Activated CD4-positive, alpha-beta memory T cell treated with anti-CD3 and anti-CD28 coated beads for 36 hours (primary cell): ENCODE data around the gene FMOD. TPM values are rescaled to one million over a fixed set of nuclear protein-coding genes. Genes with fewer than 3 reads are reported as not detected.

Source experiments
- CTCF ChIA-PET: fragments of 350-600 bp; sonication (Branson Sonifier 250); formaldehyde crosslinking; loops from one replicate; lab custom pipeline; 2021; ENCODE audit warnings: antibody characterized with exemption, inconsistent platforms; lab: Charles Lee
- POLR2A ChIA-PET: fragments of 350-600 bp; sonication (Branson Sonifier 250); formaldehyde crosslinking; loops from one replicate; lab custom pipeline; 2021; ENCODE audit warnings: antibody characterized with exemption; lab: Charles Lee
- DNase-seq: peaks from one replicate; pipeline ENCODE4 v3.0.0-alpha.2; 2020
- H3K27ac Mint-ChIP-seq: one replicate; pipeline ENCODE4 v1.8.0; 2021; ENCODE audit warnings: mixed read lengths
- H3K27me3 Mint-ChIP-seq: one replicate; pipeline ENCODE4 v1.8.0; 2021; ENCODE audit warnings: mixed read lengths
- H3K36me3 Mint-ChIP-seq: one replicate; pipeline ENCODE4 v1.8.0; 2021; ENCODE audit warnings: mixed read lengths
- H3K4me1 Mint-ChIP-seq: one replicate; pipeline ENCODE4 v1.8.0; 2021; ENCODE audit warnings: low read depth, mixed read lengths
- H3K4me3 Mint-ChIP-seq: one replicate; pipeline ENCODE4 v1.8.0; 2021; ENCODE audit warnings: mild to moderate bottlenecking, mixed read lengths
- H3K9me3 Mint-ChIP-seq: one replicate; pipeline ENCODE4 v1.8.0; 2021; ENCODE audit warnings: mixed read lengths
- intact Hi-C: fragments of 100-400 bp; cut with micrococcal nuclease; formaldehyde crosslinking; loops from one replicate; pipeline ENCODE4 v1.15.1; 2023
- total RNA-seq, 2 experiments: library from RNA; stranded (reverse); gene quantifications; one replicate each; pipeline ENCODE4 v1.2.3, GENCODE V29; 2021

The FMOD gene
- total RNA-seq, 2 experiments from 2014 or later: 0.95 to 1.9 TPM

DNA sequence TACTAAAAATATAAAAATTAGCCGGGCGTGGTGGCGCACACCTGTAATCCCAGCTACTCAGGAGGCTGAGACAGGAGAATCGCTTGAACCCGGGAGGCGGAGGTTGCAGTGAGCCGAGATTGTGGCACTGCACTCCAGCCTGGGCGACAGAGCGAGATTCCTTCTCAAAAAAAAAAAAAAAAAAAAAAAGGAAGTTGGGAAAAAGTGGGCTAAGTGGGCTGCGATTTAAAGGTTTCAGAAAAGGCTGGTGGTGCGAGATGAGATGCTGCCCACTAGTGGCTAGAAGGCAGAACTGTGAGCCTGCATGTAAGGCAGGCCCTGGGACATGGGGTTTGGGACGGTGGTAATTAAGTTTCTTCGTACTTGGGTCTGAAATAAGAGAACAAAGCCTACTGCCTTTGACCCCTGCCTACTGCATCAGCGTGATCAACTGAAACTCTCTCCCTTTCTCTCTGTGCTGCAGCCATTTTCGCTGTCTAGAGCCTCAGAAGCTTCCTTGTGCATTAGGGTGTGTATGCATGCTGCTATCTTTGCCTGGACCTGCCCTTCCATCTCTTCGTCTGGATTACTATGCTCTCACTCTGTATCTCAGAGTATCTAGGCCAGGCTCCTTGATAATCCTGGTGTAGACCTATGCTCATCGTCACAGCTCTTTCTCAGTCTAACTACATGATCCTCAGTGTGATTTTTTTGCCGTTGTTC is 12.4 kb downstream of the FMOD start:
- POLR2A ChIA-PET: interaction anchor here (1.4 to 3.0 kb wide), 2 partner anchors 66 to 71 kb away, joined by 4 to 17 read pairs; no protein-coding TSS in a partner anchor
- CTCF ChIA-PET: interaction anchor here (0.6 to 19.3 kb wide), 17 partner anchors 7 to 1110 kb away, joined by 3 to 847 read pairs (median 5); partner anchors contain the start of gene BTG2
- intact Hi-C loops: loop anchor here (1.0 to 10.0 kb wide), 3 partner anchors 32 to 304 kb away; no protein-coding TSS in a partner anchor
- H3K9me3 Mint-ChIP-seq: no peaks in the 10 kb centered on the region
- H3K27me3 Mint-ChIP-seq: peaks cover 11% of the 10 kb centered on the region
- DNase-seq: peak; percentile 74
- H3K36me3 Mint-ChIP-seq: no peaks in the 10 kb centered on the region
- H3K4me1 Mint-ChIP-seq: peaks cover 23% of the 10 kb centered on the region
- peak overlapping the region; percentile 18 for H3K27ac Mint-ChIP-seq
- no peak overlapping the region for H3K4me3 Mint-ChIP-seq

DNA sequence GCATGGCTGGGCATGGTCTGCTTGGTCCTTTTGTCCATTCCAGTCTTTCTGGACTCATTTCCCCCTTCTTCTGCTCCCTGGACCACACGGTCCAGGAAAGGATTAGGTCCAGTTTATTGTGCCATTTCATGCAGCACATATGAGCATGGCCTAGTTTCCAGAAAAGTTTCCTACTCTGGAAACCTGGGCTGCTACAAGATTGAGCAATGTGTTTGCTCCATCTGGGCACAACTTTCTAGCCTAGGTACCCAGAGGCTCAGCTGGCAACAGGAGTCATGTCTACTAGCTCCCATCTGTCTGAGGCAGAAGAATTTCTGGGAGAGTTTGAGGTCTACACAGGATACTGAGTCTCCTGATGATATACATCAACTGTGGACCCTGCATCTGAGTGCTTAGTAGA is 14.8 kb downstream of the FMOD start:
- Mint-ChIP-seq H3K4me1 (peaks cover 18% of the 10 kb centered on the region), H3K36me3 (no peaks in the 10 kb centered on the region), H3K4me3 (no peak overlapping the region), H3K27me3 (peaks cover 3% of the 10 kb centered on the region), H3K9me3 (no peaks in the 10 kb centered on the region), H3K27ac (no peak overlapping the region)
- intact Hi-C loops: loop anchor here (10.0 kb wide), 1 partner anchor 301 kb away; no protein-coding TSS in a partner anchor
- no peak for DNase-seq
- ChIA-PET POLR2A (interaction anchor here (0.7 to 2.0 kb wide), 6 partner anchors 9 to 68 kb away, joined by 3 to 6 read pairs (median 4); no protein-coding TSS in a partner anchor), CTCF (interaction anchor here (0.6 to 19.3 kb wide), 15 partner anchors 11 to 557 kb away, joined by 3 to 847 read pairs (median 4); partner anchors contain the start of gene BTG2)

DNA sequence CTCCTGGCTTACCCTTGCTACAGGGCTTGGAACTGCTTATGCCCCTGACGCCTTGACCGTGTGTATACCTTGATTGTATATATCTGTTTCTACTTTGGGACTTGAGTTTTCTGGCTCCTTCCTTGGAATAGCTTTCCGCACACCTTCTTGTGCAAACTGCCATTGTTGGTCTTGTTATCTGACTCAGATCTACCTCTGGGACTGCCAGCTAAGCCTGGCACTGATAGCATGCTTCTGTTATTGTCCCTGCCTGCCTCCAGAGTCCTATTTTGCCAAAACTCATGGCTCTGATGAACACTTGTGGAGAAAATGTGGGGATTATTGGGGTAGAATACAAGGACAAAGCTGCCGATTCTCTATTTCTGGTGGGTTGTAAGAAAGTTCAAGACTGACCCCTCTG is 15.4 kb downstream of the FMOD start:
- Mint-ChIP-seq H3K36me3 (no peaks in the 10 kb centered on the region), H3K27me3 (peaks cover 2% of the 10 kb centered on the region), H3K9me3 (no peaks in the 10 kb centered on the region), H3K4me1 (peaks cover 18% of the 10 kb centered on the region), H3K4me3 (no peak overlapping the region), H3K27ac (no peak overlapping the region)
- intact Hi-C loops: loop anchor here (10.0 kb wide), 1 partner anchor 301 kb away; no protein-coding TSS in a partner anchor
- POLR2A ChIA-PET: interaction anchor here (0.8 to 2.0 kb wide), 4 partner anchors 26 to 68 kb away, joined by 3 to 6 read pairs (median 4); no protein-coding TSS in a partner anchor
- CTCF ChIA-PET: interaction anchor here (0.8 to 19.3 kb wide), 11 partner anchors 10 to 167 kb away, joined by 3 to 847 read pairs (median 4); partner anchors contain the start of gene BTG2
- DNase-seq: no peak

DNA sequence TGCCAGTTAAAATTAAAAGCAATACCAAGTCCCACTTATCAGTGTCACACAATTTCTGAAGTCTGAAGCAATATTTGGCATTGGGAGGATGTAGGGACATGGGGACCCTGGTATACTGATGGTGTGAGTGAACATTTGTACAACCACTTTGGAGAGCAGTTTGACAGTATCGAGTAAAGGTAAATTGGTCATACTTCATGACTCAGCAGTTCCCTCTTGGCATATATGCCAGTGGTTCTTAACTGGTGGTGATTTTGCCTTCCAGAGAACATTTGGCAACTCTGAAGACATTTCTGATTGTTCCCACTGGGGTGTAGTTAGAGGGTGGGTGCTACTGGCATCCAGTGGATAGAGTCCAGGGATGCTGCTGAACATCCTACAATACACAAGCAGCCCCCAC is 19.7 kb downstream of the FMOD start:
- CTCF ChIA-PET: interaction anchor here (0.8 to 2.3 kb wide), 4 partner anchors 8 to 164 kb away, joined by 3 to 12 read pairs (median 4); no protein-coding TSS in a partner anchor
- POLR2A ChIA-PET: interaction anchor here (1.0 kb wide), 1 partner anchor 10 kb away, joined by 3 read pairs; no protein-coding TSS in a partner anchor
- DNase-seq: no peak
- H3K27ac Mint-ChIP-seq: no peak overlapping the region
- intact Hi-C loops: loop anchor here (10.0 kb wide), 1 partner anchor 296 kb away; no protein-coding TSS in a partner anchor
- no peak overlapping the region for H3K4me3 Mint-ChIP-seq
- no peaks in the 10 kb centered on the region for H3K9me3 Mint-ChIP-seq
- H3K27me3 Mint-ChIP-seq: no peaks in the 10 kb centered on the region
- H3K36me3 Mint-ChIP-seq: no peaks in the 10 kb centered on the region
- peaks cover 21% of the 10 kb centered on the region for H3K4me1 Mint-ChIP-seq

- Mint-ChIP-seq H3K4me3 (no peak overlapping the region), H3K4me1 (peaks cover 38% of the 10 kb centered on the region), H3K36me3 (no peaks in the 10 kb centered on the region), H3K27me3 (no peaks in the 10 kb centered on the region), H3K27ac (peak overlapping the region; percentile 94), H3K9me3 (no peaks in the 10 kb centered on the region)
- intact Hi-C loops: loop anchor here (10.0 kb wide), 3 partner anchors 466 to 1176 kb away; partner anchors contain the start of genes PPP1R12B, UBE2T, ZBED6 and ZC3H11A
- ChIA-PET POLR2A (no interaction called here), CTCF (interaction anchor here (2.3 to 13.2 kb wide), 3 partner anchors 20 to 59 kb away, joined by 12 to 313 read pairs (median 113); partner anchors contain the start of gene BTG2)
- DNase-seq: no peak
Measured at GRCh38 chr1:203328714-203329122, 22.2 kb downstream of the FMOD start.

DNA sequence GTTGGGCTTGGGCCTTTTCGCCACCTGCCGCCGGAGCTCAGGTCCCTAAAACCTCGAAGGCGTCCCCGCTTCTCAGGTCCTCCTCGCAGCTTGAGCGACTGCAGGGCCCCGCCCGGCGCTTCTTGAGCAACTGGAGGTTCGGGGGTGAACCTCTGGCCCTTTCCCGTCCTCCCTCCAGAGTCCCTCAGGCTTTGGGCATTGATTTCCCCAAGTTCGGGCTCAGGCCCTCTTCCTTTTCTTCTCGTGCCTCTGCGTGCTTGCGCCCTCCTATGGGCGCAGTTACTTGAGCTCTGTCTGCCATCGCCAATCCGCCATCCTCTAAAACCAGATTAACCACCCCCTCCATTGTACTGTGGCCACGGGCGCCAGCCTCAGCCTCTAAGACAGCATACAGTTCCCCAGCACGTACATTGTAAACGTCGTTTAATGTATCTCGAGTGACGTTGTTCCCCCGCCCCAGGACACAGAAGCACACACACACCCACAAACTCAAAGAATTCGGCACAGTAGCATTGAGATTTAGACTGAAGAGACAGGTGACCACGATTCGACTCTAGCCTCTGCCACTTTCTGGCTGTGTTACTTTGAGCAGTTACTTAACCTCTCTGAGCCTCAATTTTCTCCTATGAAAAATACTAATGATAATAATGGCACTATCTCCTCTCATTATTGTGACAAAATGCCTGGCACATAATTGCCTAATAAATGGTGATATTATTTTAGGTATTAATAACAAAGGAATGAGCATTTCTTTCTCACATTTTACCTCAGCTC is 23.1 kb downstream of the FMOD start:
- H3K9me3 Mint-ChIP-seq: no peaks in the 10 kb centered on the region
- H3K4me1 Mint-ChIP-seq: peaks cover 46% of the 10 kb centered on the region
- peak overlapping the region; percentile 94 for H3K27ac Mint-ChIP-seq
- H3K4me3 Mint-ChIP-seq: peak overlapping the region; percentile 75
- intact Hi-C loops: loop anchor here (1.0 to 10.0 kb wide), 6 partner anchors 23 to 1177 kb away; partner anchors contain the start of genes BTG2, PPP1R12B, UBE2T and ZBED6
- ChIA-PET POLR2A (interaction anchor here (1.0 to 9.7 kb wide), 9 partner anchors 9 to 437 kb away, joined by 3 to 238 read pairs (median 4); partner anchors contain the start of genes ATP2B4, BTG2 and LAX1), CTCF (interaction anchor here (0.9 to 13.2 kb wide), 12 partner anchors 10 to 160 kb away, joined by 3 to 313 read pairs (median 10); partner anchors contain the start of gene BTG2)
- H3K36me3 Mint-ChIP-seq: no peaks in the 10 kb centered on the region
- H3K27me3 Mint-ChIP-seq: no peaks in the 10 kb centered on the region
- peak; percentile 79 for DNase-seq

DNA sequence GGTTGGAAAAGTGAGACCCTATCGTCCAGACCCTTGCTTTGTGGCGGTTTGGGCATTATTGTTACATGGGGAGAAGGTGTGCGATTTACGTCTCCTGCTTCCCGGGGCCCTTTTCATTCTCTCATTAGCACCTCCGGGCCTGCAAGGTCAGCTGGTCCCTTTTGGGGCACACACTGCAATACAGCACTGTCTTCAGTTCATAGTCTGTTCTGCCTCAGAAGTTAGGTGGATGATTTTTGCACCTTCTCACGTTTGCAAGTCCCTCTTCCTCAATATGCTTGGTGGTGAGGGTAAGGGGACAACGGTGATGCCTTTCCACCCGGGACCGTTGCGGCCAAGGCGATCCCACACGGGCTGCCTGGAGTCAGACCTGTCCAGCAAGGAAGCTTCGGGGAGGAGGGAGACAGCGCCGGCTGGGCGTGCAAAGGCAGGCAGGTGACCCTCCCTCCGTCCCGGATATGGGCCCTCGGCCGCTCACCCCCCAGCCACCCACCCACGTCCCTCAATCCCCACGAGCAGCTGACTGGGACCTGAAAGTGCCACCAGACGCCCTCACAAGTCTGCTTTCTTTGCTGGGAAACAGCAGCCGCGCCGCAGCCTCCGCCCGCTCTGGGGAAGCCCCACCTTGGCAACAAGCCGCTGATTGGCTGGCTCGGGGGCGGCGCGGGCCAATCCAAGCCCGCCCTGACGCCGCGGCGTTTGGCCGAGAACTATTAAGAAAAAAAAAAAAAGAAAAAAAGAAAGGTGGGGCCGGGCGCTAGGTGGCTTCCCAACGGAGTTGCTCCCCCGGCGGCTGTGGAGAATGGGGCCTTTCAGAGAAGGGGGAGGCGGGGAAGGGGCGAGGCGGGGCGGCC is 23.9 kb downstream of the FMOD start:
- H3K4me3 Mint-ChIP-seq: peak overlapping the region; percentile 75
- peak; percentile 96 for DNase-seq
- intact Hi-C loops: loop anchor here (1.0 to 10.0 kb wide), 6 partner anchors 22 to 1178 kb away; partner anchors contain the start of genes BTG2, PPP1R12B, UBE2T and ZBED6
- CTCF ChIA-PET: interaction anchor here (0.9 to 13.2 kb wide), 14 partner anchors 11 to 161 kb away, joined by 3 to 313 read pairs (median 8); partner anchors contain the start of gene BTG2
- POLR2A ChIA-PET: interaction anchor here (0.7 to 9.7 kb wide), 12 partner anchors 9 to 1584 kb away, joined by 3 to 238 read pairs (median 4); partner anchors contain the start of genes ATP2B4, BTG2 and LAX1
- H3K4me1 Mint-ChIP-seq: peaks cover 55% of the 10 kb centered on the region
- H3K36me3 Mint-ChIP-seq: no peaks in the 10 kb centered on the region
- H3K27ac Mint-ChIP-seq: peak overlapping the region; percentile 94
- H3K9me3 Mint-ChIP-seq: no peaks in the 10 kb centered on the region
- H3K27me3 Mint-ChIP-seq: no peaks in the 10 kb centered on the region

- DNase-seq: no peak
- ChIA-PET CTCF (interaction anchor here (0.7 to 13.2 kb wide), 12 partner anchors 9 to 178 kb away, joined by 3 to 313 read pairs (median 6); partner anchors contain the start of gene BTG2), POLR2A (interaction anchor here (1.0 to 9.7 kb wide), 9 partner anchors 9 to 301 kb away, joined by 3 to 238 read pairs (median 6); partner anchors contain the start of genes ATP2B4 and BTG2)
- H3K27ac Mint-ChIP-seq: peak overlapping the region; percentile 80
- no peaks in the 10 kb centered on the region for H3K36me3 Mint-ChIP-seq
- intact Hi-C loops: loop anchor here (10.0 kb wide), 3 partner anchors 469 to 1179 kb away; partner anchors contain the start of genes PPP1R12B, UBE2T, ZBED6 and ZC3H11A
- H3K27me3 Mint-ChIP-seq: no peaks in the 10 kb centered on the region
- no peaks in the 10 kb centered on the region for H3K9me3 Mint-ChIP-seq
- H3K4me3 Mint-ChIP-seq: peak overlapping the region; percentile 52
- H3K4me1 Mint-ChIP-seq: peaks cover 70% of the 10 kb centered on the region
Measured at GRCh38 chr1:203325418-203326091, 25.4 kb downstream of the FMOD start.

GRCh38 chr1:203325026-203325417 is 25.9 kb downstream of the FMOD start:
- no peaks in the 10 kb centered on the region for H3K36me3 Mint-ChIP-seq
- intact Hi-C loops: loop anchor here (10.0 kb wide), 3 partner anchors 470 to 1180 kb away; partner anchors contain the start of genes PPP1R12B, UBE2T, ZBED6 and ZC3H11A
- POLR2A ChIA-PET: interaction anchor here (1.0 to 9.7 kb wide), 9 partner anchors 9 to 301 kb away, joined by 3 to 238 read pairs (median 6); partner anchors contain the start of genes ATP2B4 and BTG2
- H3K4me3 Mint-ChIP-seq: peak overlapping the region; percentile 52
- DNase-seq: peak; percentile 82
- no peaks in the 10 kb centered on the region for H3K9me3 Mint-ChIP-seq
- CTCF ChIA-PET: interaction anchor here (0.7 to 13.2 kb wide), 10 partner anchors 8 to 179 kb away, joined by 3 to 313 read pairs (median 7); partner anchors contain the start of gene BTG2
- no peaks in the 10 kb centered on the region for H3K27me3 Mint-ChIP-seq
- peak overlapping the region; percentile 80 for H3K27ac Mint-ChIP-seq
- peaks cover 75% of the 10 kb centered on the region for H3K4me1 Mint-ChIP-seq
